ENCODE measurements around the gene CYP2W1.
"Not testable (repeated sequence)": the region's sequence is repeated elsewhere in the genome, so short reads cannot be mapped to it uniquely, and the experiment has no call there.

The CYP2W1 gene

GRCh38 chr7:951881-952547 lies 31.0 kb upstream of the CYP2W1 start:
- no peak for DNase-seq

- no peak for DNase-seq
Measured at GRCh38 chr7:952548-953441, 30.2 kb upstream of the CYP2W1 start.

- peak; percentile 46 for DNase-seq
Measured at GRCh38 chr7:953547-954327, 29.2 kb upstream of the CYP2W1 start.

GRCh38 chr7:954330-955238 lies 28.4 kb upstream of the CYP2W1 start, which contains the start of gene ADAP1:
Gene ADAP1, minus strand, starts transcription at chr7:954680. Its CDS starts 203 bp downstream, at chr7:954477.
- DNase-seq: peak; percentile 24

- no peak for DNase-seq
Measured at GRCh38 chr7:956031-956430, 26.9 kb upstream of the CYP2W1 start.

- DNase-seq: no peak
Measured at GRCh38 chr7:957418-958220, 25.4 kb upstream of the CYP2W1 start.

GRCh38 chr7:958221-959200 lies 24.5 kb upstream of the CYP2W1 start:
- no peak for DNase-seq

GRCh38 chr7:959271-959670 lies 23.7 kb upstream of the CYP2W1 start:
- DNase-seq: no peak

- not testable (repeated sequence) for DNase-seq
Measured at GRCh38 chr7:959740-960139, 23.2 kb upstream of the CYP2W1 start.

- no peak for DNase-seq
Measured at GRCh38 chr7:960269-960871, 22.6 kb upstream of the CYP2W1 start.

GRCh38 chr7:960972-961371 lies 22.0 kb upstream of the CYP2W1 start:
- DNase-seq: not testable (repeated sequence)

GRCh38 chr7:961546-962400 lies 21.2 kb upstream of the CYP2W1 start:
- DNase-seq: no peak

- no peak for DNase-seq
Measured at GRCh38 chr7:962401-963081, 20.4 kb upstream of the CYP2W1 start.

GRCh38 chr7:963236-964078 lies 19.5 kb upstream of the CYP2W1 start:
- DNase-seq: no peak

- no peak for DNase-seq
Measured at GRCh38 chr7:964401-965231, 18.4 kb upstream of the CYP2W1 start.
